ENCODE measurements around the gene SUFU. TPM values are rescaled to one million over a fixed set of nuclear protein-coding genes. Genes with fewer than 3 reads are reported as not detected.
A peak's percentile ranks its signal among the peaks of the same experiment; 100 is the strongest.

The SUFU gene
- total RNA-seq, 2 experiments from 2014 or later: 8.2 to 10.0 TPM

- Mint-ChIP-seq H3K27ac (no peak overlapping the region), H3K4me3 (no peak overlapping the region), H3K27me3 (no peaks in the 10 kb centered on the region), H3K36me3 (no peaks in the 10 kb centered on the region), H3K9me3 (no peaks in the 10 kb centered on the region), H3K4me1 (ENCODE audit: low read depth) (no peaks in the 10 kb centered on the region)
- POLR2A ChIA-PET: no interaction called here
- no peak for DNase-seq
- CTCF ChIA-PET: interaction anchor here (0.7 to 1.2 kb wide), 2 partner anchors 9 to 40 kb away, joined by 3 to 8 read pairs; no protein-coding TSS in a partner anchor
- intact Hi-C loops (cut with micrococcal nuclease): no loop called here
Observed at GRCh38 chr10:102586858-102587257, 83.1 kb downstream of the SUFU start.

- no peaks in the 10 kb centered on the region for H3K27me3 Mint-ChIP-seq
- intact Hi-C loops (cut with micrococcal nuclease): no loop called here
- H3K36me3 Mint-ChIP-seq: no peaks in the 10 kb centered on the region
- H3K9me3 Mint-ChIP-seq: no peaks in the 10 kb centered on the region
- no peaks in the 10 kb centered on the region for H3K4me1 Mint-ChIP-seq (ENCODE audit: low read depth)
- no peak for DNase-seq
- POLR2A ChIA-PET: no interaction called here
- CTCF ChIA-PET: no interaction called here
- no peak overlapping the region for H3K27ac Mint-ChIP-seq
- H3K4me3 Mint-ChIP-seq: no peak overlapping the region
Observed at GRCh38 chr10:102588875-102589274, 85.1 kb downstream of the SUFU start.

GRCh38 chr10:102593074-102593803 lies 89.5 kb downstream of the SUFU start:
- Mint-ChIP-seq H3K27me3 (no peaks in the 10 kb centered on the region), H3K4me1 (ENCODE audit: low read depth) (no peaks in the 10 kb centered on the region), H3K36me3 (peaks cover 3% of the 10 kb centered on the region), H3K4me3 (no peak overlapping the region), H3K27ac (no peak overlapping the region), H3K9me3 (no peaks in the 10 kb centered on the region)
- POLR2A ChIA-PET: no interaction called here
- CTCF ChIA-PET: interaction anchor here (1.6 to 3.5 kb wide), 2 partner anchors 10 to 114 kb away, joined by 3 to 15 read pairs; no protein-coding TSS in a partner anchor
- no peak for DNase-seq
- intact Hi-C loops (cut with micrococcal nuclease): no loop called here

- Mint-ChIP-seq H3K9me3 (no peaks in the 10 kb centered on the region), H3K27me3 (no peaks in the 10 kb centered on the region), H3K36me3 (peaks cover 4% of the 10 kb centered on the region), H3K4me1 (ENCODE audit: low read depth) (no peaks in the 10 kb centered on the region), H3K4me3 (no peak overlapping the region), H3K27ac (no peak overlapping the region)
- CTCF ChIA-PET: interaction anchor here (0.9 to 3.5 kb wide), 3 partner anchors 10 to 114 kb away, joined by 3 to 15 read pairs (median 3); no protein-coding TSS in a partner anchor
- POLR2A ChIA-PET: no interaction called here
- DNase-seq: no peak
- intact Hi-C loops (cut with micrococcal nuclease): no loop called here
Observed at GRCh38 chr10:102593804-102594079, 90.0 kb downstream of the SUFU start.

GRCh38 chr10:102595293-102595692 lies 91.5 kb downstream of the SUFU start:
- H3K4me3 Mint-ChIP-seq: no peak overlapping the region
- ChIA-PET CTCF (interaction anchor here (1.5 to 3.5 kb wide), 6 partner anchors 8 to 365 kb away, joined by 5 to 15 read pairs (median 8); no protein-coding TSS in a partner anchor), POLR2A (no interaction called here)
- no peaks in the 10 kb centered on the region for H3K27me3 Mint-ChIP-seq
- H3K36me3 Mint-ChIP-seq: peaks cover 7% of the 10 kb centered on the region
- intact Hi-C loops (cut with micrococcal nuclease): no loop called here
- H3K4me1 Mint-ChIP-seq (ENCODE audit: low read depth): no peaks in the 10 kb centered on the region
- no peak overlapping the region for H3K27ac Mint-ChIP-seq
- no peaks in the 10 kb centered on the region for H3K9me3 Mint-ChIP-seq
- no peak for DNase-seq

GRCh38 chr10:102595897-102596296 lies 92.1 kb downstream of the SUFU start:
- Mint-ChIP-seq H3K4me1 (ENCODE audit: low read depth) (no peaks in the 10 kb centered on the region), H3K36me3 (peaks cover 7% of the 10 kb centered on the region), H3K9me3 (no peaks in the 10 kb centered on the region), H3K4me3 (no peak overlapping the region), H3K27me3 (no peaks in the 10 kb centered on the region), H3K27ac (no peak overlapping the region)
- intact Hi-C loops (cut with micrococcal nuclease): no loop called here
- ChIA-PET POLR2A (no interaction called here), CTCF (interaction anchor here (0.7 to 2.1 kb wide), 7 partner anchors 8 to 366 kb away, joined by 3 to 9 read pairs (median 5); no protein-coding TSS in a partner anchor)
- no peak for DNase-seq

- Mint-ChIP-seq H3K36me3 (peaks cover 7% of the 10 kb centered on the region), H3K27me3 (no peaks in the 10 kb centered on the region), H3K4me3 (no peak overlapping the region), H3K27ac (no peak overlapping the region), H3K4me1 (ENCODE audit: low read depth) (no peaks in the 10 kb centered on the region), H3K9me3 (no peaks in the 10 kb centered on the region)
- intact Hi-C loops (cut with micrococcal nuclease): no loop called here
- POLR2A ChIA-PET: no interaction called here
- CTCF ChIA-PET: interaction anchor here (0.6 to 2.1 kb wide), 7 partner anchors 9 to 367 kb away, joined by 3 to 9 read pairs (median 5); no protein-coding TSS in a partner anchor
- peak; percentile 41 for DNase-seq
Observed at GRCh38 chr10:102596506-102596971, 92.8 kb downstream of the SUFU start.

GRCh38 chr10:102597131-102597991 lies 93.6 kb downstream of the SUFU start:
- no peaks in the 10 kb centered on the region for H3K27me3 Mint-ChIP-seq
- no peak overlapping the region for H3K4me3 Mint-ChIP-seq
- intact Hi-C loops (cut with micrococcal nuclease): no loop called here
- POLR2A ChIA-PET: no interaction called here
- no peak for DNase-seq
- no peak overlapping the region for H3K27ac Mint-ChIP-seq
- H3K36me3 Mint-ChIP-seq: peaks cover 7% of the 10 kb centered on the region
- CTCF ChIA-PET: interaction anchor here (0.6 to 2.1 kb wide), 5 partner anchors 10 to 367 kb away, joined by 3 to 8 read pairs (median 5); no protein-coding TSS in a partner anchor
- H3K4me1 Mint-ChIP-seq (ENCODE audit: low read depth): no peaks in the 10 kb centered on the region
- no peaks in the 10 kb centered on the region for H3K9me3 Mint-ChIP-seq

- ChIA-PET POLR2A (no interaction called here), CTCF (interaction anchor here (0.7 kb wide), 1 partner anchor 428 kb away, joined by 3 read pairs; no protein-coding TSS in a partner anchor)
- Mint-ChIP-seq H3K27me3 (no peaks in the 10 kb centered on the region), H3K4me1 (ENCODE audit: low read depth) (no peaks in the 10 kb centered on the region), H3K36me3 (peaks cover 7% of the 10 kb centered on the region), H3K4me3 (no peak overlapping the region), H3K27ac (no peak overlapping the region), H3K9me3 (no peaks in the 10 kb centered on the region)
- DNase-seq: no peak
- intact Hi-C loops (cut with micrococcal nuclease): loop anchor here (1.0 kb wide), 1 partner anchor 91 kb away; no protein-coding TSS in a partner anchor
Observed at GRCh38 chr10:102598243-102598642, 94.5 kb downstream of the SUFU start.

GRCh38 chr10:102599565-102600327 lies 96.0 kb downstream of the SUFU start:
- H3K4me3 Mint-ChIP-seq: no peak overlapping the region
- CTCF ChIA-PET: interaction anchor here (0.9 to 3.0 kb wide), 3 partner anchors 14 to 19 kb away, joined by 3 to 12 read pairs (median 5); no protein-coding TSS in a partner anchor
- H3K9me3 Mint-ChIP-seq: no peaks in the 10 kb centered on the region
- H3K4me1 Mint-ChIP-seq (ENCODE audit: low read depth): peaks cover 7% of the 10 kb centered on the region
- H3K27me3 Mint-ChIP-seq: no peaks in the 10 kb centered on the region
- no peak for DNase-seq
- POLR2A ChIA-PET: no interaction called here
- peaks cover 10% of the 10 kb centered on the region for H3K36me3 Mint-ChIP-seq
- intact Hi-C loops (cut with micrococcal nuclease): no loop called here
- no peak overlapping the region for H3K27ac Mint-ChIP-seq

GRCh38 chr10:102600816-102601215 lies 97.0 kb downstream of the SUFU start:
- Mint-ChIP-seq H3K27ac (no peak overlapping the region), H3K36me3 (peaks cover 10% of the 10 kb centered on the region), H3K4me3 (no peak overlapping the region), H3K9me3 (no peaks in the 10 kb centered on the region), H3K4me1 (ENCODE audit: low read depth) (peaks cover 7% of the 10 kb centered on the region), H3K27me3 (no peaks in the 10 kb centered on the region)
- POLR2A ChIA-PET: no interaction called here
- intact Hi-C loops (cut with micrococcal nuclease): no loop called here
- CTCF ChIA-PET: interaction anchor here (0.8 to 3.0 kb wide), 4 partner anchors 15 to 69 kb away, joined by 3 to 12 read pairs (median 4); no protein-coding TSS in a partner anchor
- DNase-seq: no peak

All from activated CD4-positive, alpha-beta memory T cell treated with anti-CD3 and anti-CD28 coated beads for 36 hours (primary cell).